Measurements from ENCODE around the gene AKR1A1.
A peak's percentile ranks its signal among the peaks of the same experiment; 100 is the strongest.
"Not testable (repeated sequence)": the region's sequence is repeated elsewhere in the genome, so short reads cannot be mapped to it uniquely, and the experiment has no call there.

The AKR1A1 gene

GRCh38 chr1:45510036-45510971 is 40.3 kb upstream of the AKR1A1 start:
- TF ChIP-seq CTCF (IDR thresholded peaks at IDR 0.05; ENCODE audit: control insufficient read depth, extremely low read depth, insufficient read depth) = no peak
- DNase-seq (ENCODE audit: low read depth) = no peak

GRCh38 chr1:45510972-45511527 is 39.6 kb upstream of the AKR1A1 start:
- TF ChIP-seq CTCF (IDR thresholded peaks at IDR 0.05; ENCODE audit: control insufficient read depth, extremely low read depth, insufficient read depth) = no peak
- DNase-seq (ENCODE audit: low read depth) = no peak
- no peak overlapping the region for H3K4me3 ChIP-seq (ENCODE audit: low read depth, low read length)

More at GRCh38 chr1:45510036-45510971, 40.3 kb upstream of the AKR1A1 start:
- no peak overlapping the region for H3K4me3 ChIP-seq (ENCODE audit: low read depth, low read length)

- TF ChIP-seq CTCF (IDR thresholded peaks at IDR 0.05; ENCODE audit: control insufficient read depth, extremely low read depth, insufficient read depth) = peak; percentile 87
- H3K4me3 ChIP-seq (ENCODE audit: low read depth, low read length) = no peak overlapping the region
- DNase-seq (ENCODE audit: low read depth) = no peak
Measured at GRCh38 chr1:45512641-45513054, 38.0 kb upstream of the AKR1A1 start.

GRCh38 chr1:45513532-45514260 is 36.9 kb upstream of the AKR1A1 start:
- not testable (repeated sequence) for DNase-seq (ENCODE audit: low read depth); H3K4me3 ChIP-seq (ENCODE audit: low read depth, low read length)

- no peak overlapping the region for H3K4me3 ChIP-seq (ENCODE audit: low read depth, low read length)
- no peak for TF ChIP-seq CTCF (IDR thresholded peaks at IDR 0.05; ENCODE audit: control insufficient read depth, extremely low read depth, insufficient read depth)
- DNase-seq (ENCODE audit: low read depth) = no peak
Measured at GRCh38 chr1:45516036-45516435, 34.6 kb upstream of the AKR1A1 start.

GRCh38 chr1:45516465-45516864 is 34.2 kb upstream of the AKR1A1 start:
- no peak overlapping the region for H3K4me3 ChIP-seq (ENCODE audit: low read depth, low read length)
- no peak for DNase-seq (ENCODE audit: low read depth)
- TF ChIP-seq CTCF (IDR thresholded peaks at IDR 0.05; ENCODE audit: control insufficient read depth, extremely low read depth, insufficient read depth) = no peak

- H3K4me3 ChIP-seq (ENCODE audit: low read depth, low read length) = not testable (repeated sequence)
Measured at GRCh38 chr1:45518366-45518765, 32.3 kb upstream of the AKR1A1 start.

More at GRCh38 chr1:45518366-45518765, 32.3 kb upstream of the AKR1A1 start:
- not testable (repeated sequence) for DNase-seq (ENCODE audit: low read depth)

All from LNCaP clone FGC (cell line).